GM18909 (cell line): ENCODE data around the gene ZFAND6.
"Not testable (repeated sequence)": the region's sequence is repeated elsewhere in the genome, so short reads cannot be mapped to it uniquely, and the experiment has no call there.

Experiments used
- ATAC-seq: cut with Tn5 transposase; IDR thresholded peaks from one replicate; pipeline ENCODE4 v1.9.1; 2021; ENCODE audit warnings: mild to moderate bottlenecking; ENCODE audit not compliant: unreplicated experiment, poor library complexity

Gene ZFAND6

DNA sequence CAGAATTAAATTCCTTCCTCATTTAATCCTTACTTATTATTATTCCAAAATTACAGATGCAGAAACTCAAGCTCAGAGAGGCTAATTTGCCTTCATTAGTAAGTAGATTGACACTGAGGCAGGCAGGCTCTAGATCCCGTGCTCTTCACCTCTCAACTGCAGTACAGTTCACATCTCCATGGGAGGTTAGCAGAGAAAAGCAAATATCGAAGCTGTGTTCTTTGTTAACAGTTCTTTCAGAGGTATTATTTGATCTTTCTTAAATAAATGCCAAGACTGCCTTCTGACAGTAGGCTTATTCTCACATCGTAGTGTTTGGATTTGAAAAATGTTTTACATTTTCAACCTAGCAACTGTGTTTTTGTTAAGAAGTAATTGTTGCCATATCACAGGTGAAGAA, 77.4 kb downstream of the ZFAND6 start:
- ATAC-seq, result no peak

DNA sequence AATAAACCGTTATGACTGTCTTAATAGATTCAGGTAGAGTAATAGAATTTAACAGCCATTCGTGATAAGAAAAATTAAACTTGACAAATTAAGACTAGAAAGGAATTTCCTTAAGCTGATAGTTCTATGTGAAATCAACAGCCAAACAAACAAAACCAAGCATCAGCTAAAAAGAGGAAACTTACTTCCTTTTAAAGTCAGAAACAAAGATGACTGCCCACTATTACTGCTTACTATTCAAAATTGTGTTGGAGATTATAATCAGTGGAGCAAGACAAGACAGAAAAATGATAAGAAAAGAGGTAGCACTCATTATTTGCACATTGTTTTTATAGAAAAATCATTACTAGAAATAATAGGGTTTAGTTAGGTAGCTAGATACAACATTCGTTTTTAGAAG, 79.5 kb downstream of the ZFAND6 start:
- no peak for ATAC-seq

DNA sequence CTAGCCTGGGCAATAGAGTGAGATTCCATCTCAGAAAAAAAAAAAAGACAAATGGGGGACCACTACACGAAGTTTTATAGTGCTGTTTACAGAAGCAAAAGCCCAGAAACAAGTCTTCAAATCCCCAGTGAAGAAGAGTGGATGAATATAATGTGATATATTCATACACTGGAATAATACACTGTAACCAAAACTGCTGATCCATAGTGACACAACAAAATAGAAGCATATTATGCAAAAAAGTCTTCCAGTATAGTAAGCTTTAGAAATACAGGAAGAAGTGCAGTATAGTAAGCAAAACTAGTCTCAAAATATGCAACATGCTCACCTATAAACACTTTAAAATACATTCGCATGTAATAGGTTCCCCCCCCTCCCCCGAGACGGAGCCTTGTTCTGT, 81.4 kb downstream of the ZFAND6 start:
- no peak for ATAC-seq

DNA sequence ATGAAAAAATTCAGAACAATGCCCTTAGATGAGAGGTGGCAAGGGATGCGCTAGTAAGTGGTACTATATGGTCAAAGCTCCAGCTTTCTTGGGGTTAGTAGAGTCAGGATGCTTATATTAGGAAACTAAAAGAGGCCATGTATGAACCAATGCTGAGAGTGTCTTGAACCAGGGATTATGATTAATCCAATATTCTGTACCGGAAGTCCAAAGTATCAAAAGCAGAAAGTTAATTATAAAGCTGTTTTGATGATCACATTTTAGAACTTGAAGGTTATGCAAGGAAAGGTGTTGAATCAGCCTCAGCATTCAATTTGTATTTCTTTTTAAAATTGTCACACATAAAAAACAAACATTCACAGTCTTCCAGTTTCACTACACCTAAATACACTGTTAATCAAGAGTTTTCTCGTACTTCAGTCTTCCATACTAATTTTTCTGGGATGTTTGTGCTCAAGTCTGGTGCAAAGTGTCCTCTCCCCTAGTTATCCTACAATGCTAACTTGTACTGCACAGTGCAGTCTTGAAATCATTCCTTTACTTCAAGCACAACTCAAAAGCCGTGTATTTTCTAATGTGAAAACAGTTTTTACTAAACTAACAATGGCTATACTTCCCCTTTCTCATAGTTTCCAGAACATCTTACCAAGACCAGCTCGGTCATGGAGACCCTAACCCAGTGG, 82.6 kb downstream of the ZFAND6 start:
- ATAC-seq, result no peak

DNA sequence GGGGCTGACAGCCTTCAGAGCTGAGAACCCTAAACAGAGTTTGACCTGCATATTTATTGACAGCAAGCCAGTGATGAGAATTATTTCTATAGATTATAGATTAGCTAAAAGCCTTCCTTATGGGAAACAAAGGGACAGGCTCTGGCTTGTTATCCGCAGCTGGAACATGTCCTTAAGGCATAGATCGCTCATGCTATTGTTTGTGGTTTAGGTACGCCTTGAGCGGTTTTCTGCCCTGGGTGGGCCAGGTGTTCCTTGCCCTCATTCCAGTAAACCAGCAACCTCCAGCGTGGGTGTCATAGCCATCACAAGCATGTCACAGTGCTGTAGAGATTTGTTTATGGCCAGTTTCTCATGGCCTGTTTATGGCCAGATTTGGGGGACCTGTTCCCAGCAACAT, 83.2 kb downstream of the ZFAND6 start:
- no peak for ATAC-seq

DNA sequence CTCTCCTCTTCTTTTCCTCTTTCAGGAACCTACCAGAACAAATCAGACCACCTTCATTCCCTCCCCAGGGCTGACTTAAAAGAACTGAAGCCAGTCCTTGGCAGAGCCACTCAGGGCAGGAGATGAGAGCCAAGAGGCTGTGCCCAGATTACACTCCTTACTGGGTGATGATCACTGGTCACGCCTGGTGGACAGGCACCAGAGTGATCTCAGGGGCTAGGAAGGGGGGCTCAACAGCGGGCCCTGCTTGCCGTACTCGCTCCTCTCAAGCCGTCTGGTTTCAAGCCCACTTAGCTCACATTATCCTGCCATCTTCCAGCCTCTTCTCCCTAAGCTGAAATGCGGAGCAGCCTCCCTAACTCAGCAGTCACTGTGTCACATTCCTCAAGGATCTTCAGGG, 91.7 kb downstream of the ZFAND6 start:
- ATAC-seq, result no peak

DNA sequence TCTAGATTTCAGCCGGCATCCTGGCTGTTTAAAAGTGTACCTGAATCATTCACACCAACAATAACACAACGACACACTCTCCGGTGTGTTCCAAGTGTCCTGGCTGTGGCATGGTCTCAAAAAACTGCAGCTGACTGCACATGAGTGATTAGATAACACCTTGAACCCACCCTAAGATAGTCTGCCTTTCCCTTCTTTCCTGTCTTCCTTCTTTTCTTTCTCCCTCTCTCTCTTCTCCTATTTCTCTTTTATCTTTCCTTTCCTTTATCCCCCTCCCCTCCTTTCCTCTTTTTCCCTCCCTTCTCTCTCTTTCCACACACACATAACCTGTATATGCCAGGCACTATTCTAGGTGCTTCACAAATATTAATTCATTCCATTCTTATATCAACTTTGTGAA, 92.1 kb downstream of the ZFAND6 start:
- no peak for ATAC-seq

DNA sequence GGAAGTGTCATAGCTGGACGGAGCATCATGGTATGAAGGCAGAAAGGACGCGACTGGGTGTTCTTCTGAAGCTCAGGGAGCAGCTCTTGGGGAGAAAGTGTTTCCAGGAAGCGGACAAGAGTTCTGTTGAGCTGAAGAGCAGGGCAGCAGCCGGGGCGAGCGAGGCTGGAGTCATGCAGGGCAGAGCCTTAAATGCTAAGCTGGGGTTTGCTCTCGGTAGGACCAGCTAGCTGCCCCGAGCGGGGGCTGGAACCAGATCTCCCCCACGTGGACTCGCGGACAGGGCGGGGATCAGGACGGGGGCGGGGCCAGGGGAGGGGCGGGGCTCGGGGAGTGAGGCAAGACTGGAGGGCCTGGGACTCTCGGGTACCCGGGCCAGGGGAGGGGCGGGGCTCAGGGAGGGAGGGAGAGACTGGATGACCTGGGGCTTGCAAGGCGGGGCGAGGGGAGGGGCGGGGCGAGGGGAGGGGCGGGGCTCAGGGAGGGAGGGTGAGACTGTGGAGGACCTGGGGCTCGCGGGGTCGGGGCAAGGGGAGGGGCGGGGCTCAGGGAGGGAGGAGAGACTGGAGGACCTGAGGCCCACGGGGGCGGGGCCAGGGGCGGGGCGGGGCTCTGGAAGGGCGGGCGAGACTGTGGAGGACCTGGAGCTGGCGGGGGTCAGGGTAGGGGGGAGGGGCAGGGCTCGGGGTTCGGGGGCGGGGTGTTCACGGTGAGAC, 92.9 kb downstream of the ZFAND6 start:
- peak; percentile 69 for ATAC-seq

DNA sequence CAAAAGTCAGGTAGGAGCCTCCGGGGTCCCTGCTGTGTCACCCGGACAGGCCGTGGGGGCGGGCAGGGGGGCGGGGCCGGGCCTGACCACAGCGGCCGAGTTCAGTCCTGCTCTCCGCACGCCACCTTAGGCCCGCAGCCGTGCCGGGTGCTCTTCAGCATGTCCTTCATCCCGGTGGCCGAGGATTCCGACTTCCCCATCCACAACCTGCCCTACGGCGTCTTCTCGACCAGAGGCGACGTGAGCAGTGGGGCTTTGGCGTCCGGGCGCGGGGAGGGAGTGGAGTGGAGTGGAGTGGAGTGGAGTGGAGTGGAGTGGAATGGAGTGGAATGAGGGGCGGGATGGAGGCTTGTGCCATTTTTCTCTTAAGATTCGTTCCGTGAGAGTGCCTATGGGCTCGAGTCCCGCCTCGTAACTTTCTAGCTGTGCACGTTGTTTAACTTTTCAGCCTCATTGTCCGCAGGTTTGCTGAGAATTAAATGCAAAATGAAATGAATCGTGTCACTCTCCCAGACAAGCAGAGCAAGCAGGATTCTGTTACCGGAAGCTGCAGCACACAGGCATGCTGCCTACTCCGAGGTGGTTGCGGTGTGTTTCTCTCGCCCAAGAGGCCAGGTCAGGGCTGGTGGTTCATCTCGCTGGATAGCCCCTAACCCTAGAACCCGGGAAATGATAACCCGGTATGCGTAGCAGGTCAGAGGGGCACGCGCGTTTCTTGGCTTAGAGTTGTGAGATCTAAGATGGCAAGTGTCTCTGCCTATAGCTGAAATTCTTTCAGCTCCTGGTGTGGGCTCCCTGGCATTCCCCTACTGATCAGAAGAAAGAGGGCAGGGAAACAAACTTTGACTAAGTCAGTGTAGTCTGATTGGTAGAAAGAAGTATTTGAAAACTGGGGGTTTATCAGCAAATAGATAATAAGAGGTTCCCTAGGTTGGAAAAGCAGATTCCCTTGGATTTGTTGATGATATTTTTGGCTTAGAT, 93.7 kb downstream of the ZFAND6 start, which contains the start of gene FAH:
Gene FAH (plus strand): TSS at position 104 of the 981 bp plus-strand sequence. CDS start 56 bp downstream, at position 160.
- peak; percentile 62 for ATAC-seq

DNA sequence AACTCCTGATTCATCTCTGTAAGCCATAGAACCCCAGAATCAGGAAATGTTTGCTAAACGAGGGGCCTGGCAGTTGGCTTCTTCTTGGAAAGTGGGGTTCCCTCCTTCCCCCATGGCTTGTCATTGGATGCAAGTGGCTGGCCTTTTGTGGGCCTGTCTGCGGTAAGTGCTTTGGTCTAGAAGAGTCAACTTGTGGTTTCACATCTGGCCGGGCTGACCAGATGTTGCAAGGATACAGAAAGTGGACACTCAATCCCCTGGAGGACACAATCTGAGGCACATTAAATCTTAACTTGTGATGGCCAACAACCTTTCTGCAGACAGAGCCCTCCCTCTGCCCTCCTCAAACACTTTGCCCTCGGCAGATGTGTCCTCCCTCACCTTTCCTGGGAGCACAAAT, 94.4 kb downstream of the ZFAND6 start:
- ATAC-seq, result no peak

DNA sequence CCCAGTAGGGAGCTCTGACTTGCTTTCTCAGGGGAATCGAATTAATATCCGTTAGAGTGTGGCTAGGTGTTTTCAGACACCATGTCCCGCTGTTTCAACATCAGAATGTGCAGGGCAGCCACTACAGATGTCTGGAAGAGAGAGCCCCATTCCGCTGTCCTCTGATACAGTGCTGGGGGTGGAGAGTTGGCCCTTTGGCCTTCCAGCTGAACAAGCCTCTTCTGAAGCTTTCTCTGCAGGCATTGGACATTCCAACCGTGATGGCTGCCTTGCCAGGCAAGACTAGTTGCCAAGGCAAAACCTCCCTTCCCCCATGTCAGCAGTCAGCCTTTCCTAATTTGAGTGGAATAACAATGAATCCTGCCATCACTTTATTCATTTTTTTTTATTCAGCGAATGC, 94.9 kb downstream of the ZFAND6 start:
- ATAC-seq, result no peak

DNA sequence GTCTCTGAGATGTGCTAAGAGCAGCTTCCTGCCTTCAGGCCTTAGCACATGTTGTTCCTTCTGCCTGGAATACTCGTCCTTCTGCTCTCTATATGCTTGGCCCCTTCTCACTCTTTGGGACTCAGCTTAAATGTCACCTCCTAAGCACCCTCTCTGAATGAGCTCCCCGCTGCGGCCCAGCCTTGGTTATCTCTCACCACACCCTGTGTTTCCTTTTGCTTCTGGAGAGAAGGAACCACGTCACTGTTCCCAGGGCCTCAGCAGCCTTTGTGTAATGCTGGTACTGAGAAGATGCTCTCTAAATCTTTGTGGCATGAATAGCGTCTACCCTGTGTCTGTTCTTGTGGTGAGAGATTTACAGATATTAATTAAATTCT, 95.5 kb downstream of the ZFAND6 start:
- ATAC-seq, result no peak

DNA sequence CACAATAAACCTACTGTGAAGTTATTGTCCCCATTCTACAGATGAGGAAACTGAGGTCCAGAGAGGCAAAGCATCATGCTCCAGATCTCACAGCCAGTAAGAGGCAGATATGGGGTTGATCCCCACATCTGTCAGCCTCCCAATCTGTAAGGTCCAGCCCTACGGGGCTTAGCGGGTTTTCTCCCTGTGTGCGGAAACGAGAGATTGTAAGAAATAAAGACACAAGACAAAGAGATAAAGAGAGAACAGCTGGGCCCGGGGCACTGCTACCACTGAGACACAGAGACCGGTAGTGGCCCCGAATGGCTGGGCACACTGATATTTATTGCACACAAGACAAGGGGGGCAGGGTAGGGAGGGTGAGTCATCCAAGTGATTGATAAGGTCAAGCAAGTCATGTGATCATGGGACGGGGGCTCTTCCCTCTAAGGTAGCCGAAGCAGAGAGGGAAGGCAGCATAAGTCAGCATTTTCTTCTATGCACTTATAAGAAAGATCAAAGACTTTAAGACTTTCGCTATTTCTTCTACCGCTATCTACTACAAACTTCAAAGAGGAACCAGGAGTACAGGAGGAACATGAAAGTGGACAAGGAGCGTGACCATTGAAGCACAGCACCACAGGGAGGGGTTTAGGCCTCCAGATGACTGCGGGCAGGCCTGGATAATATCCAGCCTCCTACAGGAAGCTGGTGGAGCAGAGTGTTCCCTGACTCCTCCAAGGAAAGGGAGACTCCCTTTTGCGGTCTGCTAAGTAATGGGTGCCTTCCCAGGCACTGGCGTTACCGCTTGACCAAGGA, 96.1 kb downstream of the ZFAND6 start:
- ATAC-seq, result not testable (repeated sequence)

DNA sequence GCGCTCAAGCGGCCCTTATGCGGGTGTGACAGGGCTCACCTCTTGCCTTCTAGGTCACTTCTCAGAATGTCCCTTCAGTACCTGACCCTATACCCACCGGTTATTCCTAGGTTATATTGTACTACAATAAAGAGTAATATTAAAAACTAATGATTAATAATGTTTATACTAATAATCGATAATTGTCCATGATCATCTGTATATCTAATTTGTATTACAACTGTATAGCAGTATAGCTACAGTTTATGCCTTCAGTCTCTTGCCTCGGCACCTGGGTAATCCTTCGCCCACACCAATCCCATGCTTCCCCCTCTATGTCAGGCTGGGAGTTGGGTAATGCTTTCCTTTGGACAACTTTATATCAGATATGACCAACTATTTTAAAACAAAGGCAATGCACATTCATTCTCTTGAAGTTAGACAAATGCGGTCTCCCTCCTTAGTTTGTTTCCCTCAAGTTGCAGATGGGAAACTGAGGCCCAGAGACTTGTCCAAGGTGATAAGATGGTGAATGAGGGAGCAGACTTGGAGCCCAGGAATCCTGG, 96.8 kb downstream of the ZFAND6 start:
- no peak for ATAC-seq

DNA sequence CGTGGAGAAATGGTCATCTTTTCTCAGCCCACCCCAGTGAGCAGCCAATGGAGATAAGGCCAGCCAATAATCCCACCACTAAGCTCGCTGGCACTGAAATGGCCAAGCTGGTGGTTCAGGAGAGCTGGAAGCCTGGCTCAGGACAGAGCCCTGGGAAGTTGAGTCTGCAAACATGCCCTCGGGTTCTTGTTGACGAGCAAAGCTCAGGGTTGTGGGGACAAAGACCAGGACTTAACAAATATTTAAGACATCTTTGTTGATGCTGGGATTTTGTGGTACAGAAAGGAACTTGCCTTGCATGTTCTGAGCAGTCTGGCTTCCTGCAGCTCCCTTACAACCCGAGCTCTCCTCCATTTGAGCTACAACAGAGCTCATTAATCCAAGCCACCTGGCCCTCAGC, 97.7 kb downstream of the ZFAND6 start:
- ATAC-seq, result no peak

DNA sequence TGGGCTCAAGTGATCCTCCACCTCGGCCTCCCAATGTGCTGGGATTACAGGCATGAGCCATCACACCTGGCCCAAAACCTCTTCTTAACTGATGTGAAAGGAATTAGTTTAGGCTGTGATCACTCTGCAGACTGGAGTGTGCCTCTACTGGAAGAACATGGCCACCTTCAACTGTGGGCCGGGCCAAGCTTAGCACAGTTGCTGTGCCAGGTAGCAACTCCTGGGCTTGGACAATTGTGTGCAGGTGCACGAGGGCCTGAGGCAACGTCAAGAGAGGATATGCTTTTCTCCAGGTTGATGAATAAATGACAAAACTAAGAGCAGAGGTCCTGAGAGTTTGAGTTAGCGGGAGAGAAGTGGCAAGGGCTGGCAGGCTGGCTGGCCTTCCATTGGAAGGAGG, 99.8 kb downstream of the ZFAND6 start:
- ATAC-seq, result no peak

DNA sequence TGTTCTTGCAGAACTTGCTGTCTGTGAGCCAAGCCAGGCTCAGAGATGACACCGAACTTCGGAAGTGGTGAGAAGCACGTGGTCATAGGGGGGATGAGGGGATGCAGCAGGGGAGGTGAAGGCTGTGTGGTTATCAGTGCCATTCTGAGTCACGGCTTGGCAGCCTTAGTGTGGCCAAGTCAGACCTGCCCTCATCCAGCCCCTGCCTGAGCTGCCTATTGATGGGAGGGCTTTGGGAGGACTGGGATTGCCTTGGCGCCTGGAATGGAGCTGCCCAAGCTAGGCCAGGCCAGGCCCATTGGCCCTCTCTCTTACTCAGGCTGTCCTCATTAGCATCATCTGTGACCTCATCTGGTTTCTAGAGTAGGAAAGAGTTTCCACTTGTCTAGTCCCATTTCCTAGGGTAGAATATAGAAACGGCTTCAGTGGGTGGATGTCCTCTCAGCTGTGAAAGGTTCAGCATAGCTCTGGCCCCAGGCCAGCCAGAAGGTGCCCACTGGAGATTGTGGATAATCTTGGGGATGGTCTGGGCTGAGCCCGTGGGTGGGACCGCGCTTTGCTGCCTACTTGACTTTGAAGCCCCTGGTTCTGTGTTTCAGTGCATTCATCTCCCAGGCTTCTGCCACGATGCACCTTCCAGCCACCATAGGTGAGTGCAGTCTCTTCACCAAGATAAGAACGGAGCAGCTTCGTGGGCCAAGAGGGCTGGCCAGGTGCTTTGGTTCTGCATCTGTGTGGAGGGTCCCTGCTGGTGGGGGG, 100.5 kb downstream of the ZFAND6 start:
- ATAC-seq, result no peak

DNA sequence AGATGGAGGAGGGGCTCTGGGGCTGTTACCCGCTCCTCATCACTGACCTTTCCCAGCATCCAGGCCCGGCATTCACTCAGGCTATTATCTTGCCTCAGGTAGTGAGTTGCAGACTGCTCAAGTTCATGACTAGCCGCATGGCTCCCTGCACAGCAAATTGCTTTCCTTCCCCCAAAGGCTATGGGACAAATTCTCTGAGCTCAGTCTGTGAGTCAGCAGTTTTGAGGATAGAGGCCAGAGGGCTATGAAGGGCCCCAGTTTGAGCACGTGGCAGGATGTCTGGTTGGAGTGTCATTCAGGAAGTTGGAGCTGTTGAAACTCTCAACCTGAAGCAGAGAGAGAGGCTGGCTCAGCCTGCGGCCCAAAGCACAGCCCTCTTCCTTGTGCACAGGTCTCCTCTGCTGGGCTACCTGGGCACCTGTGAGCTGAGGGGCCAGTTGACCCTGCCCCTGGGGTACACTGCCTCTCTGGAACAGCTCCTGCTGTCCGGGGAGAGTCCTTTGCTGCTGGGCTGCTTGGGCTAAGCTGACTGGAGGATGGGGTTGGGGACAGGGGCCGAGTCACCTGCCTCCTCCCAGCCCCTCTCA, 101.2 kb downstream of the ZFAND6 start:
- peak; percentile 68 for ATAC-seq
